PFSK-1 (cell line): ENCODE measurements around the gene TMEM131.

Source experiments
- FOXP2 ChIP-seq: optimal IDR thresholded peaks from 2 replicates; pipeline ENCODE3; 2011; ENCODE audit warnings: borderline replicate concordance, control low read depth, inconsistent platforms; ENCODE audit not compliant: insufficient read depth; ENCODE audit errors: extremely low read length, extremely low read depth
- POLR2AphosphoS5 ChIP-seq: IDR thresholded peaks from 2 replicates; pipeline ENCODE4 v1.6.1; 2012; ENCODE audit warnings: low read depth, mild to moderate bottlenecking, control low read depth, low read length, moderate library complexity
- REST ChIP-seq, 2 experiments: IDR thresholded peaks; 2 replicates each; pipeline versions ENCODE4 v1.6.1 to v1.8.0; 2011 to 2012; ENCODE audit warnings: low read depth in 2 of 2, low read length in 2 of 2, control low read depth in 1 of 2, inconsistent platforms in 1 of 2, mild to moderate bottlenecking in 1 of 2, moderate library complexity in 1 of 2; ENCODE audit not compliant: insufficient read depth in 1 of 2
- SIN3A ChIP-seq: IDR thresholded peaks from 2 replicates; pipeline ENCODE4 v1.6.1; 2012; ENCODE audit warnings: mild to moderate bottlenecking, low read length, moderate library complexity, borderline replicate concordance; ENCODE audit not compliant: insufficient read depth
- TAF1 ChIP-seq: IDR thresholded peaks from 2 replicates; pipeline ENCODE4 v1.6.1; 2012; ENCODE audit warnings: low read length, control low read depth, borderline replicate concordance; ENCODE audit not compliant: insufficient read depth

TMEM131 gene

DNA sequence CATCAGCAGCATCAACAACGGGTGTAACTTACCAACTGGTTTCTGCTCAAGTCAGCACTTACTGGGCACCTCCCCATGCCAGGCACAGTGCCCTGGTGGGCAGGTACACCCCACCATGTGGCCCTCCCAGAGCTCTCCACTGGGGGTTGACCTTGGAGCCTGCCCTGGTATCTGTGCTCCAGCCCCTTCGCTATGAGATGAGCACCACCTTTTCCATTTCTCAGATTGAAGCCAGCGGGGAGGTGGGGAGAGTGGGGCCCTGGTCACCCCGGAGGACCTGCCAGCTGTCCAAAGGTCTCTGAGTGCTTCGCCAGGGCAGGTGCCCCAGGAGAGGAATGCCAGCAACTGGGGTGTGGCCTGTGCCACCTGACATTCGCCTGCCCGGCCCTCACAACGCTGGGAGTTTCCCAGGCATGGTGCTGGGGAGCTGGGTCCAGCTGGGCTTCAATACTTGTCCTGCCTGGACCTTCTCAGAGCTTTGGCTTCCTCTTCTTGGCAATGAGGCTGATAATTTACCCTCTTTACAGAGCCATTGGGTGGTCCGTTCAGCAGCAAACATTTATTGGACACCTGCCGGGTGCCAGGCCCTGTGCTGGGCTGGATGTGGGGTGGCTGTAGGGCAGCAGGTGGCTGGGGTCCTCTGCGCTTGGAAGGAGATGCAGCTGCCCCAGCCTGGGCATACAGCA lies 288.2 kb downstream of the TMEM131 start:
- TF ChIP-seq SIN3A, result no peak
- TF ChIP-seq REST (IDR thresholded peaks at IDR 0.05; ENCODE audit: insufficient read depth in 1 of 2, low read depth in 2 of 2, low read length in 2 of 2), result no peak
- TF ChIP-seq FOXP2, result no peak
- no peak for TF ChIP-seq POLR2AphosphoS5
- TF ChIP-seq TAF1, result no peak

DNA sequence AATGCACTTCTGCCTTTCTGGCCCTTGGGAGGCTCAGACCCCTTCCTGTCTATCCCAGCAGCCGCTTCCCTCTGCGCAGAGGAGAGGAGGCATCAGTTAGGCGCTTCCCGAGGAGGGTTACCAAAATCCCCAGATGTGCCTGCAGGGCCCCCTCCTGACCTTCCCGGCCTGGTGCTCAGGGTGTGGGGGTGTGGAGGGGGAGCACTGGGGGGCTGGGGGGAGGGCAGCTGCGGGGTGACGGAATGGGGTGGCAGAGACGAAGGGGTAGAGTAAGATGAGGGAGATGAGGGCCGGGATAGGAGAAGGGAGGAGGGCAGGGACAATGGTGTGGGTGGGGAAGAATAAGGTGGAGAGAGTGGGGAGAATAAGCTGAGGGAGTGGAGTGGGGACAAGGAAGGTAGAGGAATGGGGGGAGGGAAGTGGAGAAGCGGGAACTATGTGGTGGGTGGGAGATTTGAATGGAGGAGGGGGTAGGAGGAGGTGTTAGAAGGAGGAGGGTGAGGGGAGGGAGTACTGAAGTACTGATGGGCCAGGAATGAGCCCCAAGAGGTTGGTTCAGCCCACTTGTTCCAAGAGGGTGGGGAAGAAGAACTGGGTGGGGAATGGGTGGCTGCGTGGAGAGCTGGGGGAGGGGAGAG lies 288.9 kb downstream of the TMEM131 start:
- TF ChIP-seq REST (IDR thresholded peaks at IDR 0.05; ENCODE audit: insufficient read depth in 1 of 2, low read depth in 2 of 2, low read length in 2 of 2), result no peak
- no peak for TF ChIP-seq FOXP2
- no peak for TF ChIP-seq TAF1
- TF ChIP-seq SIN3A, result no peak
- TF ChIP-seq POLR2AphosphoS5, result no peak
